IPS DF 6.9 (cell line): ENCODE data around the gene PLRG1.
"Not testable (repeated sequence)": the region's sequence is repeated elsewhere in the genome, so short reads cannot be mapped to it uniquely, and the experiment has no call there.

Experiments used
- DNase-seq: peaks from one replicate; pipeline ENCODE4 v3.0.0-alpha.2; 2013; ENCODE audit warnings: low read depth, low spot score
- H3K27ac ChIP-seq: one replicate; pipeline ENCODE4 v1.5.1; 2013; ENCODE audit warnings: low read length, control low read depth
- H3K27me3 ChIP-seq: 2 replicates; pipeline ENCODE4 v1.6.1; 2013; ENCODE audit warnings: mild to moderate bottlenecking, low read length; ENCODE audit not compliant: control insufficient read depth, insufficient read depth
- H3K36me3 ChIP-seq: 2 replicates; pipeline ENCODE4 v1.6.1; 2013; ENCODE audit warnings: low read length; ENCODE audit not compliant: control insufficient read depth, insufficient read depth
- H3K4me1 ChIP-seq: 2 replicates; pipeline ENCODE4 v1.6.1; 2013; ENCODE audit warnings: low read length; ENCODE audit not compliant: control insufficient read depth, insufficient read depth
- H3K4me3 ChIP-seq: 2 replicates; pipeline ENCODE4 v1.5.1; 2013; ENCODE audit warnings: mild to moderate bottlenecking, low read length
- H3K9me3 ChIP-seq: 2 replicates; pipeline ENCODE4 v1.6.1; 2013; ENCODE audit warnings: low read length, inconsistent platforms; ENCODE audit not compliant: control insufficient read depth, insufficient read depth
- WGBS: extraction: QIAGEN DNeasy Blood & Tissue Kit; methylation state at CpG from one replicate; pipeline ENCODE4 v1.1.7; 2013; ENCODE audit warnings: mixed read lengths, missing lambda C conversion rate; ENCODE audit not compliant: insufficient read length, insufficient coverage; 5-methylcytosine and 5-hydroxymethylcytosine counted together

Gene PLRG1

DNA sequence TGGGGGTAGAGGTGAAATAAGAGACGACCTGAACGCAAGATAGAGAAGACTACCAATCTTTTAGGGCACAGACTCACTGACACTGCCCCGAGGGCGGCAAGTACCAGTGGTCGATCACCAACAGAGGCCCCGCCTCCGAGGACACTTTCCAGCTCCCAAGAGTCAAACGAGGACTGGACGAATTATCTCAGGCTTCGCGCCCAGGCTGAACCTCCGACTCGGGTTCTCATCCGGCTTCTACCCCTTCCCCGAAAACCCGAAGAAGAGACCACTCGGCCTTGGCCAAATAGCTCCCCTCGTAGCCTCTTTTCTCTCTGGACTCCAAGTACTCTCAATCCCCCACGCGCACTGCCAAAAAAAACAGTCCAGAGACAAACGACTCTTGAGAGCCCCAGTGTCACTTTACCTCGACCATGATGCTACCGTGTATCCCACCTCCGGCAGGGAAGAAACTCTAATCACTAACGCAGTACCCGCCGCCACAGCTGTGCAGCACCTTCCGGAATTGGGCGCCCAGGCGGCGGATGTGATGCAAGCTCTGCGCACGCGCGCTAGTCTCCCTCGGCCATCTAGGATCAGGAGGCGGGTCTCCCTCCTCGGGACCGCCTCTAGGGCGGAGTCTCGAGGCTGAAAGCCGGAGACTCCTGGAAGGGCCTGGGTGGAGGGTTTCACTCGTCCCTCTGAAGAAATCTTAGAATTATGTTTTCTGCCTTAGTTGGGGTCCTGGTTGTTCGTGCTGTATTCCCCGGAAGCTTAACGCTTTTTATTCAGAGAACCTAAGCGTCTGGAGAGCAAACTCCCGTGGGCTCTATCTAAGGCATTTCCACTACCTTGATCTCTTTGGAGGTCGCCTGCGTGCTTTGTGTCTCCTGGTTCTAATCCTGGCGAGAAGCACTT lies at the start of gene PLRG1:
TSS of gene PLRG1 (minus strand) at position 507 of the 897 bp plus-strand sequence. CDS start at position 415, 92 bp downstream.
- Histone ChIP-seq H3K36me3 (peaks cover 5% of the 10 kb centered on the region; the same call in 1 of the 2 replicates), H3K9me3 (no peaks in the 10 kb centered on the region), H3K27me3 (no peaks in the 10 kb centered on the region), H3K4me1 (no peaks in the 10 kb centered on the region), H3K27ac (no peak within 1 kb of the TSS), H3K4me3 (peak within 1 kb of the TSS; percentile 72; the same call in 1 of the 2 replicates)
- DNase-seq: peak; percentile 92
- WGBS: no CpG with 5 or more reads among the region's 51 CpGs

- H3K27ac ChIP-seq: no peak overlapping the region
- WGBS: no CpG with 5 or more reads among the region's 7 CpGs
- DNase-seq: no peak
- H3K4me3 ChIP-seq: no peak overlapping the region
- no peaks in the 10 kb centered on the region for H3K27me3 ChIP-seq
- no peaks in the 10 kb centered on the region for H3K9me3 ChIP-seq
- no peaks in the 10 kb centered on the region for H3K36me3 ChIP-seq
- no peaks in the 10 kb centered on the region for H3K4me1 ChIP-seq
These were observed 47.9 kb upstream of the PLRG1 start for GRCh38 chr4:154597798-154598774.

DNA sequence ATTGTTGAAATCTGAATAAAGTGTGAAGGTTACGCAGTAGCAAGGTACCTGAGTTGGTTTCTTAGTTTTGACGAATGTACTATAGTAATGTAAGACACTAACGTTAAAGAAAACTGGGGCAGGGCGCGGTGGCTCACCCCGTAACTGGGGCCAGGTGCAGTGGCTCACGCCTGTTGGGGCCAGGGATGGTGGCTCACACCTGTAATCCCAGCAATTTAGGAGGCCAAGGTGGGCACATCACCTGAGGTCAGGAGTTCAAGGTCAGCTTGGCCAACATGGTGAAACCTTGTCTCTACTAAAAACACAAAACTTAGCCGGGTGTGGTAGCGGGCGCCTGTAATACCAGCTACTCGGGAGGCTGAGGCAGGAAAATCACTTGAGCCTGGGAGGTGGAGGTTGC lies 47.1 kb upstream of the PLRG1 start:
- not testable (repeated sequence) for H3K36me3 ChIP-seq, H3K4me3 ChIP-seq, DNase-seq, H3K4me1 ChIP-seq, H3K27ac ChIP-seq, H3K9me3 ChIP-seq, H3K27me3 ChIP-seq
- no CpG with 5 or more reads among the region's 11 CpGs for WGBS

DNA sequence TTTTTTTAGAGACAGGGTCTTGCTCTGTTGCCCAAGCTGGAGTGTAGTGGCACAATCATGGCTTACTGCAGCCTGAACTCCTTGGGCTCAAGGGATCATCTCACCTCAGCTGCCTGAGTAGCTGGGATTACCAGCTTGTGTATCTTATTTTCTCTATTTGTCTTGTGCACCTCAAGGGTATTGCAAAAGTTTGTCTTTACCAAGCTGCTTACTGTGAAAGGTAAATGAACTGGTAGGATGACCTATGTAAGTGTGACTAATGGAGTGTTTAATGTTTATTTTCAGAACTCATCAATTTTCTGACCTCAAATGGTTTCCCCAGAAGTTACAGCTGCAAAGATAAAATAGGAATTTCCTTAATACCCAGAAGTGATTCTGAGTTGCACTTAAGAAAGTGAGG lies 45.6 kb upstream of the PLRG1 start:
- H3K4me1 ChIP-seq: no peaks in the 10 kb centered on the region
- DNase-seq: no peak
- H3K27ac ChIP-seq: no peak overlapping the region
- H3K27me3 ChIP-seq: no peaks in the 10 kb centered on the region
- H3K36me3 ChIP-seq: no peaks in the 10 kb centered on the region
- no peaks in the 10 kb centered on the region for H3K9me3 ChIP-seq
- H3K4me3 ChIP-seq: no peak overlapping the region

- not testable (repeated sequence) for H3K4me1 ChIP-seq, H3K4me3 ChIP-seq, DNase-seq, H3K9me3 ChIP-seq, H3K36me3 ChIP-seq, H3K27ac ChIP-seq, H3K27me3 ChIP-seq
- WGBS: no CpG with 5 or more reads among the region's 3 CpGs
These were observed 44.1 kb upstream of the PLRG1 start for GRCh38 chr4:154594343-154594742.

- no peak for DNase-seq
- Histone ChIP-seq H3K27me3 (no peaks in the 10 kb centered on the region), H3K9me3 (no peaks in the 10 kb centered on the region), H3K4me3 (no peak overlapping the region), H3K4me1 (no peaks in the 10 kb centered on the region), H3K36me3 (no peaks in the 10 kb centered on the region), H3K27ac (no peak overlapping the region)
- WGBS: no CpG with 5 or more reads among the region's 2 CpGs
These were observed 43.7 kb upstream of the PLRG1 start for GRCh38 chr4:154593868-154594267.

- no peak for DNase-seq
- no peak overlapping the region for H3K4me3 ChIP-seq
- H3K9me3 ChIP-seq: no peaks in the 10 kb centered on the region
- H3K27ac ChIP-seq: no peak overlapping the region
- no CpG with 5 or more reads among the region's 3 CpGs for WGBS
- no peaks in the 10 kb centered on the region for H3K36me3 ChIP-seq
- H3K4me1 ChIP-seq: no peaks in the 10 kb centered on the region
- H3K27me3 ChIP-seq: no peaks in the 10 kb centered on the region
These were observed 41.7 kb upstream of the PLRG1 start for GRCh38 chr4:154591890-154592289.

GRCh38 chr4:154590329-154591006 lies 40.3 kb upstream of the PLRG1 start, which contains the start of gene FGA:
FGA (minus strand) TSS chr4:154590742; CDS start chr4:154590687, 55 bp downstream.
- WGBS: no CpG with 5 or more reads among the region's 3 CpGs
- Histone ChIP-seq H3K4me1 (no peaks in the 10 kb centered on the region), H3K36me3 (no peaks in the 10 kb centered on the region), H3K27me3 (no peaks in the 10 kb centered on the region), H3K27ac (no peak within 1 kb of the TSS), H3K4me3 (no peak within 1 kb of the TSS), H3K9me3 (no peaks in the 10 kb centered on the region)
- DNase-seq: no peak

- no peaks in the 10 kb centered on the region for H3K4me1 ChIP-seq
- no peaks in the 10 kb centered on the region for H3K27me3 ChIP-seq
- no peaks in the 10 kb centered on the region for H3K9me3 ChIP-seq
- no peak for DNase-seq
- H3K4me3 ChIP-seq: no peak overlapping the region
- no CpG with 5 or more reads among the region's 7 CpGs for WGBS
- no peaks in the 10 kb centered on the region for H3K36me3 ChIP-seq
- no peak overlapping the region for H3K27ac ChIP-seq
These were observed 39.3 kb upstream of the PLRG1 start for GRCh38 chr4:154589296-154590197.
